HG02610 (cell line): ENCODE data around the gene SIGLEC15.
"Not testable (repeated sequence)": the region's sequence is repeated elsewhere in the genome, so short reads cannot be mapped to it uniquely, and the experiment has no call there.

ENCODE experiments used
- ATAC-seq: cut with Tn5 transposase; IDR thresholded peaks from one replicate; pipeline ENCODE4 v1.9.1; 2021; ENCODE audit warnings: mild to moderate bottlenecking, moderate library complexity; ENCODE audit not compliant: unreplicated experiment

Gene SIGLEC15

GRCh38 chr18:45825258-45826044 is at the start of gene SIGLEC15:
SIGLEC15 (plus strand) TSS chr18:45825675; CDS start chr18:45825729, 54 bp downstream.
- no peak for ATAC-seq

- ATAC-seq, result no peak
Observed at GRCh38 chr18:45775743-45776142, 49.7 kb upstream of the SIGLEC15 start.

GRCh38 chr18:45777393-45777792 is 48.1 kb upstream of the SIGLEC15 start:
- no peak for ATAC-seq

- no peak for ATAC-seq
Observed at GRCh38 chr18:45780568-45780967, 44.9 kb upstream of the SIGLEC15 start.

- ATAC-seq, result peak; percentile 86
Observed at GRCh38 chr18:45782662-45783061, 42.8 kb upstream of the SIGLEC15 start.

GRCh38 chr18:45783097-45784075 is 42.1 kb upstream of the SIGLEC15 start:
- ATAC-seq, result no peak

- no peak for ATAC-seq
Observed at GRCh38 chr18:45785134-45785533, 40.3 kb upstream of the SIGLEC15 start.

GRCh38 chr18:45786941-45787340 is 38.5 kb upstream of the SIGLEC15 start:
- no peak for ATAC-seq

- no peak for ATAC-seq
Observed at GRCh38 chr18:45787346-45787745, 38.1 kb upstream of the SIGLEC15 start.

- ATAC-seq, result no peak
Observed at GRCh38 chr18:45788861-45789260, 36.6 kb upstream of the SIGLEC15 start.

- ATAC-seq, result peak; percentile 13
Observed at GRCh38 chr18:45792506-45793263, 32.8 kb upstream of the SIGLEC15 start.

GRCh38 chr18:45793264-45793965 is 32.1 kb upstream of the SIGLEC15 start:
- peak; percentile 75 for ATAC-seq

GRCh38 chr18:45801416-45802004 is 24.0 kb upstream of the SIGLEC15 start:
- no peak for ATAC-seq

GRCh38 chr18:45802814-45803492 is 22.5 kb upstream of the SIGLEC15 start:
- ATAC-seq, result peak; percentile 53

- no peak for ATAC-seq
Observed at GRCh38 chr18:45805551-45805950, 19.9 kb upstream of the SIGLEC15 start.

- ATAC-seq, result no peak
Observed at GRCh38 chr18:45806226-45806625, 19.2 kb upstream of the SIGLEC15 start.

GRCh38 chr18:45807144-45807543 is 18.3 kb upstream of the SIGLEC15 start:
- not testable (repeated sequence) for ATAC-seq

- not testable (repeated sequence) for ATAC-seq
Observed at GRCh38 chr18:45814733-45815132, 10.7 kb upstream of the SIGLEC15 start.

GRCh38 chr18:45817543-45817942 is 7.9 kb upstream of the SIGLEC15 start:
- no peak for ATAC-seq
